GM23338 (cell line): Measurements from ENCODE around the gene OTULINL. TPM values are rescaled to one million over a fixed set of nuclear protein-coding genes. Genes with fewer than 3 reads are reported as not detected.

Experiments
- ATAC-seq: fragments of 200-7000 bp; cut with Tn5 transposase; 3 replicates; pipeline ENCODE4 v1.9.1; 2020
- DNase-seq: peaks from one replicate; pipeline ENCODE4 v3.0.0-alpha.2; 2015; ENCODE audit warnings: low spot score
- H2AFZ ChIP-seq: fragments of 200-600 bp; sonication (generic); 2 replicates; pipeline ENCODE4 v1.8.0; 2016; ENCODE audit warnings: antibody characterized with exemption, mild to moderate bottlenecking, moderate library complexity
- H3F3A ChIP-seq: fragments of 200-600 bp; sonication (generic); replicated peaks from 2 replicates; pipeline ENCODE4 v1.8.0; 2017; ENCODE audit warnings: antibody characterized with exemption, mixed run types, low read depth
- H3K27ac ChIP-seq: fragments of 200-600 bp; sonication (generic); 2 replicates; pipeline ENCODE4 v1.6.1; 2016; ENCODE audit warnings: low read depth
- H3K27me3 ChIP-seq: fragments of 200-600 bp; sonication (generic); 2 replicates; pipeline ENCODE4 v1.8.0; 2016; ENCODE audit warnings: mild to moderate bottlenecking, mixed run types, moderate library complexity; ENCODE audit not compliant: insufficient read depth
- H3K36me3 ChIP-seq: fragments of 200-600 bp; sonication (generic); 2 replicates; pipeline ENCODE4 v1.8.0; 2016; ENCODE audit warnings: mild to moderate bottlenecking; ENCODE audit not compliant: insufficient read depth
- H3K4me1 ChIP-seq: fragments of 200-600 bp; sonication (generic); 2 replicates; pipeline ENCODE4 v1.8.0; 2016; ENCODE audit warnings: mild to moderate bottlenecking, moderate library complexity; ENCODE audit not compliant: insufficient read depth
- H3K4me2 ChIP-seq: fragments of 200-600 bp; sonication (generic); 2 replicates; pipeline ENCODE4 v1.7.1; 2017; ENCODE audit warnings: mixed run types
- H3K4me3 ChIP-seq: fragments of 200-600 bp; sonication (generic); 2 replicates; pipeline ENCODE4 v1.6.1; 2016; ENCODE audit warnings: mixed run types
- H3K79me2 ChIP-seq: fragments of 200-600 bp; sonication (generic); replicated peaks from 2 replicates; pipeline ENCODE4 v1.8.0; 2017; ENCODE audit warnings: mild to moderate bottlenecking; ENCODE audit not compliant: insufficient read depth
- H3K9me2 ChIP-seq: fragments of 200-600 bp; sonication (generic); 2 replicates; pipeline ENCODE4 v1.8.0; 2017; ENCODE audit not compliant: insufficient read depth
- H4K20me1 ChIP-seq: fragments of 200-600 bp; sonication (generic); replicated peaks from 2 replicates; pipeline ENCODE4 v1.8.0; 2017; ENCODE audit warnings: mild to moderate bottlenecking; ENCODE audit not compliant: insufficient read depth
- H3K27ac Mint-ChIP-seq: 2 replicates; pipeline ENCODE4 v1.8.0; 2020; ENCODE audit warnings: inconsistent platforms, mild to moderate bottlenecking, moderate library complexity, mixed read lengths
- H3K27me3 Mint-ChIP-seq: 3 replicates; pipeline ENCODE4 v1.8.0; 2022; ENCODE audit warnings: low read depth, mild to moderate bottlenecking, moderate library complexity, mixed read lengths, inconsistent platforms; ENCODE audit not compliant: insufficient read depth, poor library complexity
- H3K36me3 Mint-ChIP-seq: 3 replicates; pipeline ENCODE4 v1.8.0; 2021; ENCODE audit warnings: low read depth, mild to moderate bottlenecking, inconsistent platforms, moderate library complexity, mixed read lengths
- H3K4me1 Mint-ChIP-seq: 3 replicates; pipeline ENCODE4 v1.8.0; 2020; ENCODE audit warnings: mild to moderate bottlenecking, inconsistent platforms, mixed read lengths
- H3K4me3 Mint-ChIP-seq: 3 replicates; pipeline ENCODE4 v1.8.0; 2021; ENCODE audit warnings: moderate library complexity, mild to moderate bottlenecking, inconsistent platforms, mixed read lengths
- H3K9me3 Mint-ChIP-seq: 3 replicates; pipeline ENCODE4 v1.8.0; 2020; ENCODE audit warnings: moderate library complexity, mild to moderate bottlenecking, inconsistent platforms, mixed read lengths
- CREB1 ChIP-seq: fragments of 250-450 bp; sonication (Bioruptor Pico); IDR thresholded peaks from 2 replicates; pipeline ENCODE4 v1.5.0; 2020; ENCODE audit warnings: low read depth, mild to moderate bottlenecking, moderate library complexity
- CTCF ChIP-seq, 2 experiments: fragments of 200-600 bp in 1 of 2; sonication (generic) in 1 of 2; conservative IDR thresholded peaks; 2 replicates each; pipeline versions ENCODE4 v1.5.1 to v1.6.1; 2016 to 2017; ENCODE audit warnings: antibody characterized with exemption in 2 of 2, low read depth in 2 of 2, mild to moderate bottlenecking in 2 of 2, moderate library complexity in 1 of 2
- ETS1 ChIP-seq: IDR thresholded peaks from 2 replicates; pipeline ENCODE4 v1.6.1; 2016; ENCODE audit warnings: antibody characterized with exemption
- EZH2 ChIP-seq: fragments of 200-600 bp; sonication (generic); IDR thresholded peaks from one replicate; pipeline ENCODE4 v1.8.0; 2017; ENCODE audit warnings: antibody characterized with exemption, mild to moderate bottlenecking, low read depth; ENCODE audit not compliant: unreplicated experiment
- EZH2phosphoT487 ChIP-seq: fragments of 200-600 bp; sonication (generic); IDR thresholded peaks from one replicate; pipeline ENCODE4 v1.8.1; 2018; ENCODE audit warnings: antibody characterized with exemption; ENCODE audit not compliant: unreplicated experiment
- JUNB ChIP-seq: IDR thresholded peaks from one replicate; pipeline ENCODE4 v1.6.1; 2016; ENCODE audit warnings: antibody characterized with exemption; ENCODE audit not compliant: unreplicated experiment
- NANOG ChIP-seq: IDR thresholded peaks from 2 replicates; pipeline ENCODE4 v1.6.1; 2016; ENCODE audit warnings: antibody characterized with exemption, borderline replicate concordance
- STAT1 ChIP-seq: IDR thresholded peaks from one replicate; pipeline ENCODE4 v1.6.1; 2016; ENCODE audit warnings: antibody characterized with exemption; ENCODE audit not compliant: unreplicated experiment
- ZNF114 ChIP-seq: fragments of 250-450 bp; sonication (Bioruptor Pico); IDR thresholded peaks from 2 replicates; pipeline ENCODE4 v1.5.0; 2020; ENCODE audit warnings: mild to moderate bottlenecking, moderate library complexity
- ZNF331 ChIP-seq: fragments of 250-450 bp; sonication (Bioruptor Pico); IDR thresholded peaks from 2 replicates; pipeline ENCODE4 v1.5.0; 2020; ENCODE audit warnings: low read depth, mild to moderate bottlenecking, moderate library complexity
- ZNF462 ChIP-seq: fragments of 250-450 bp; sonication (Bioruptor Pico); IDR thresholded peaks from 2 replicates; pipeline ENCODE4 v1.5.0; 2020; ENCODE audit warnings: mild to moderate bottlenecking, moderate library complexity
- polyA plus RNA-seq: library from polyadenylated mRNA; unstranded; fragments of >200 nt; fragmentation: Nextera tagmentation; extraction: Ambion mirVana; gene quantifications from 2 replicates; pipeline ENCODE4 v1.2.1, GENCODE V29; 2016
- total RNA-seq: library from RNA; depleted of rRNA; stranded (reverse); fragments of >200 nt; shearing (Covaris generic); gene quantifications from 2 replicates; pipeline ENCODE4 v1.2.3, GENCODE V29; 2014

OTULINL gene
- total and polyA plus RNA-seq, 2 experiments from 2014 or later = 6.3 to 7.6 TPM

GRCh38 chr5:14603141-14603540 lies 21.5 kb downstream of the OTULINL start:
- H3F3A ChIP-seq = no peaks in the 10 kb centered on the region
- no peaks in the 10 kb centered on the region for H3K27me3 ChIP-seq
- Mint-ChIP-seq H3K4me1 (no peaks in the 10 kb centered on the region), H3K9me3 (no peaks in the 10 kb centered on the region), H3K27me3 (no peaks in the 10 kb centered on the region), H3K4me3 (no peak overlapping the region), H3K27ac (no peak overlapping the region), H3K36me3 (peaks cover 15% of the 10 kb centered on the region)
- H3K4me1 ChIP-seq = no peaks in the 10 kb centered on the region
- no peak overlapping the region for H3K4me3 ChIP-seq
- H3K4me2 ChIP-seq = no peak overlapping the region
- H3K27ac ChIP-seq = no peak overlapping the region
- no peaks in the 10 kb centered on the region for H3K36me3 ChIP-seq
- no peaks in the 10 kb centered on the region for H3K9me2 ChIP-seq
- TF ChIP-seq JUNB = no peak
- H3K79me2 ChIP-seq = no peaks in the 10 kb centered on the region
- DNase-seq (no peak), ATAC-seq (no peak)
- H2AFZ ChIP-seq = no peak overlapping the region
- no peaks in the 10 kb centered on the region; the same call in 1 of the 2 replicates for H4K20me1 ChIP-seq

- H3K9me2 ChIP-seq = no peaks in the 10 kb centered on the region
- no peaks in the 10 kb centered on the region for H3K79me2 ChIP-seq
- H3K27ac ChIP-seq = no peak overlapping the region
- no peaks in the 10 kb centered on the region; the same call in 1 of the 2 replicates for H4K20me1 ChIP-seq
- no peak overlapping the region for H3K4me3 ChIP-seq
- DNase-seq (no peak), ATAC-seq (no peak)
- H3K36me3 ChIP-seq = no peaks in the 10 kb centered on the region
- no peaks in the 10 kb centered on the region for H3K4me1 ChIP-seq
- no peak overlapping the region for H3K27ac Mint-ChIP-seq
- H3K4me3 Mint-ChIP-seq = no peak overlapping the region
- H2AFZ ChIP-seq = no peak overlapping the region
- H3F3A ChIP-seq = no peaks in the 10 kb centered on the region
- no peaks in the 10 kb centered on the region for H3K9me3 Mint-ChIP-seq
- no peaks in the 10 kb centered on the region for H3K27me3 Mint-ChIP-seq
- H3K36me3 Mint-ChIP-seq = peaks cover 15% of the 10 kb centered on the region
- H3K27me3 ChIP-seq = no peaks in the 10 kb centered on the region
- H3K4me2 ChIP-seq = no peak overlapping the region
- no peaks in the 10 kb centered on the region for H3K4me1 Mint-ChIP-seq
- TF ChIP-seq EZH2phosphoT487 (no peak), ETS1 (no peak), NANOG (no peak), ZNF331 (CRISPR knock-in tag) (no peak), ZNF462 (CRISPR knock-in tag) (no peak), STAT1 (no peak), ZNF114 (CRISPR knock-in tag) (no peak), JUNB (no peak), CTCF (conservative IDR thresholded peaks at IDR 0.05; ENCODE audit: low read depth in 2 of 2) (no peak), EZH2 (no peak), CREB1 (CRISPR knock-in tag) (no peak)
Measured at GRCh38 chr5:14607104-14607503, 25.5 kb downstream of the OTULINL start.
